GM18907 (cell line): Measurements from ENCODE around the gene HES2.
"Not testable (repeated sequence)": the region's sequence is repeated elsewhere in the genome, so short reads cannot be mapped to it uniquely, and the experiment has no call there.

Experiments used
- ATAC-seq: cut with Tn5 transposase; IDR thresholded peaks from one replicate; pipeline ENCODE4 v1.9.1; 2021; ENCODE audit warnings: mild to moderate bottlenecking, moderate library complexity; ENCODE audit not compliant: unreplicated experiment

HES2 gene

DNA sequence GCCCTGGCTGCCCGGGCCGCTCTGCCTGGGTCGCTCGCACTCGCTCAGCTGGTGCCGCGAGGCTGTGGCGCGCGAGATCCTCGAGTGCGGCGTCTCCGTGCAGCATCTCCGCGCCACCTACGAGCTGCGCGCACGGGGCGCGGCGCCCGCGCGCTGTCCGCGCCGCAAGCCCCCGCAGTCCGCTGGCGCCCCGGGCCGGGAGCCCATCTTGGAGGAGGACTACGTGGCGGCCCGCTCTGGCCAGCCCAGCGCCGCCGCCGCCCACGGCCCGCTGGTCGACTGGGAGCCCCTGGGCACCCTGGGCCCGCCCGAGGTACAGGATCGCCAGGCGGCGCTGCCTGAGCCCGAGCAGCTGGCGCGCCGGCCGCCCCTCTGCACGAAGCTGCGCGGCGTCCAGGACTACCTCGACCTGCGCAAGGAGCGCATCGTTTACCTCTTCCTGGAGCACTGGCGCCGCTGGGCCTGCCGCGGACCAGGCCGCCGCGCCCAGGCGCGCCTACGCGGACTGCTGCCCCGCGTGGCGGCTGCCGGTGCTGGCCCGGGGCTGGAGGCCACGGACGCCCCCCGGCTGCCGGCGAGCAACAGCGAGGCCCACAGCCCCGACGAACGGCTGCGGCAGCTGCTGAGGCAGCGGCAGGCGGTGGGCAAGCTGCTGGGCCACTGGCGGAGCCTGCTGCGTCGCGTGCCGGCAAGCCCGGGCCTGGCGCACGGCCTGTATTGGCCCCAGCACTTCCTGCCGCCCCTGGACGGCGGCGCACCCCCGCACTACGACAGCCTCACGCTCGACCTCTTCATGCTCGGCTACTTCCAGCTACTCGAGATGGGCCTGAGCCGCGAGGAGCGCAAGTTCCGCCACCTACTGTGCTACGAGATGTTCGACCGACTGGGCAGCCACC lies 35.4 kb upstream of the HES2 start:
- ATAC-seq: no peak

DNA sequence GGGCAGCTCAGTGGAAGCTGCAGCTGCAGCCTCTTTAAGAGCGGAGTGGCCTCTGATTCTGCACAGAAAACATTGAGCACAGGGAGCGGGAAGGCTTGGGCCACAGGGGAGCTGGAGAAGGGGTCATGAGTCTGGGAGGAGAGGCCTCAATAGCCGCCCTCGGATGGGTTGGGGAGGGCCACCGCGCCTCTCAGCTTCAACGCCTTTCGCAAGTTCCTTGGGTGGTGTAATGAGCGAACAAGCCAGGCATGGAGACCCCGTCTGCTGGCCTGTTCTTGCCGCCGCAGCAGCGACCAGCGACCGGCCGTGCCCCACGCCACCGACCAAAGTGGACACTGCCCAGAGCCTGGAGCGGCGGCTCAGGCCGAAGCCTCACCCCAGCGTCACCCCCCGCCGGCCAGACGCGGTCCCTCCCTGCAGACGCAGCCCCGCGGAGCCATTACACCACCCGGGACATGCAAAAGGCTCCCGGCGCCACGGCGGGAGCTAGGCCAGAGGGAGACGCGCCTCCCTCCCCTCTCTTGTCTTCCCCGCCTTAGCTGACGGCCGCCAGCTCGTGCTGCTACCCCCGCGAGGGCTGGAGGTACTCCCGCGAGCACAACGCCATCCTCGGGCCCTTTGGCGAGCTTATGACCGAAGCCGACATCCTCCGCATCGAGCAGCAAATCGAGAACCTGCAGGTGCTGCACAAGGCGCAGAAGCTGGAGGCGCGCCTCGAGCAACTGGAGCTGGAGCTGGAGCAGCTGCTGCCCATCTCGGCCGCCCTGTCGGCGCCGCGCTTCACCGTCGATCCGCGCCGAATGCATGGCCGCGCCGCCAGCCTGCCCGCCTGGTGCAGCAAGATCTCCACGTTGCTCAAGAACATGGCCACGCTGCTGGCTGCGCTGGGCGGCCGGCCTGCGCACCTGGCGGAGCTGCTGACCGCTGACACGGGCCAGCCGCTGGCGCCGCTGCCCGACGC lies 34.5 kb upstream of the HES2 start:
- not testable (repeated sequence) for ATAC-seq

DNA sequence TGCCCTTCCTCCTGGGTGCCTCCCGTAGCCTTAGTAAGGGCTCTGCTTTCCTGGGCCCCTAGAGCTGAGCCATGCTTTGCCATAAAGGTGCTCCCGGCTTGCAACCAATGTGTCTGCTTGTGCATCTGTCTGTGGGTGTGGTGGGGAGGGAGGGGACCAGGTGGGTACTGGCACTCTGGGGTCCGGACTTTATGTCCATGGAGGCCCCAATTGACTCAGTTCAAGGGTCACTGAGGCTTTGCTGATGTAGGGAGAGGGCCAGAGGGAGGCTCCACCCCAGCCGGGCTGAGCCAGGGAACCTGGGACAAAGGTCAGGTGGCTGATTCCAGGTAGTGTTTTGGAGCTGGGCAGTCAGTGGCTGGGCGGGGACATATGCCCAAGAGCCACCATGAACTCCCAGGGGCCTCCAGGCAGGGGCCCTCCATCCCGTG lies 31.2 kb upstream of the HES2 start:
- ATAC-seq: no peak

DNA sequence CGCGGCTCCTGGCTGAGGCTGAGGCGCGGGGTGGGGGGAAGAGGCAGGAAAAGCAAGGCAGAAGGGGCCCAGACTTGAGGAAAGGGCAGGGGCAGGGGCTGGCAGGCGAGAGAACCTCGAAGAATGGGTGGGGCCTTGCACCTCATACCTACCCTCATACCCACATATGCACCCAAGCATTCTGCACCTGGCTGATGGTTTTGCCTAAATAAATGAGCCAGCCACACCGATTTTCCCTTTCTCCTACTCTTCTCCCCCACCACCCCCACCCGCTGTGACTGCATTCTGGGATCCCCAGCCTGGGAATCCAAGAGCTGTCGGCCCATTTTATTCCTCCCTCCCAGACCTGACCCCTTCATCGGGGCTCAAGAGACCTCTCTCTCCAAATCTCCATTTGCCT lies 30.8 kb upstream of the HES2 start:
- ATAC-seq: not testable (repeated sequence)

DNA sequence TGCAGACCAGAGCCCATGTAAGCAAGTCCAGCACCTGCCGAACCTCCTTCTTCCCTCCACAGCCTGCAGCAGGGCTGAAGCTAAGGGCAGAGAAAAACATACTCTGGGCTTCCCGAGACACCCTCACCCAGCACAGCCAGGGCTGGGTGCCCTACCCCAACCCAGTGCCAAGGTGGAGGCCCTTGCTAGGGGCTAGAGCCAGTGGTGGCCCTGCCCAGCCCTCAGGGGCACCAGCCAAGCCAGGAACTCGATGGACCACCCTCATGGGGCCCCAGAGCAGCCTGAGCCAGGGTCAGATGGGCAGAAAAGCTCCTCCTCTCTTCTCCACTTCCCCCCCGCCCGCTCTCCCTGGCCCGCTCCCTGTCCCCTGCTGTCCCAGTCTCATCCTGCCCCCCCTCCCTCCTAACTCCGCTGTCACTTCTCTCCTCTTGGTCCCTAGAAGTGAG lies 30.3 kb upstream of the HES2 start:
- ATAC-seq: no peak

DNA sequence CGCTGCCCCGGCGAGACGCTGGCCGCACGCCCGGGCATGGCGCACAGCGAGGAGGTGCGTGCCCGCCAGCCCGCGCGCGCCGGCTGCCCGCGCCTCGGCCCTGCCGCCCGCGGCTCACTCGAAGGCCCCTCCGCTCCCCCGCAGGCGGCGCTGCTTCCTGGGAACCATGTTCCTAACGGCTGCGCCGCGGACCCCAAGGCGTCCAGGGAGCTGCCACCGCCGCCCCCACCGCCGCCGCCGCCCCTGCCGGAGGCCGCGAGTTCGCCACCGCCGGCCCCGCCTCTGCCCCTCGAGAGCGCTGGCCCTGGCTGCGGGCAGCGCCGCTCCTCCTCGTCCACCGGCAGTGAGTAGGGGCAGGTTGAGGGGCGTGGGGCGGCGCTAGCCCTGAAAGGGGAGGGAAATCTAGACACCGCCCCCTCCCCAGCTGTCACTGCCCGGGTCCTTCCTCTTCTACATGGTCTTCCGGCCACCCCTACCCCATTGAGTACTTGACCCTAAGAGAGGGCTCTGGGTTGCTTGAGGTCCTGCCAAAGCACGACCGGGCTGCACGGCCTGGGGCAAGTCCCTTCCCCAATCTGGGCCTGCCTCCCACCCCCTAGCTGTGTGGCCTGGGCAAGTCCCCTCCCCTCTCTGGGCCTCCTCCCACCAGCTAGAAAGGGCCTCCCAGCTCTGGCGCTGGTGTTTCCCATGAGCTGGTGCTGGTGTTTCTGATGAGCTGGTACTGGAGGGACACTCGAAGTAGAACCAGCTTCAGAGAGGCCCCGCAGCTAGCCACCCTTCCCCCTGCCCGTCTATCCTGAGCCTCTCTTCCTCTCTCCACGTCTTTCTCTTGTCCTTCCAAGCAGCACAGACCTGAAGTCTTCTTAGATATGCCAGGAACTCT lies 29.3 kb upstream of the HES2 start:
- ATAC-seq: no peak

DNA sequence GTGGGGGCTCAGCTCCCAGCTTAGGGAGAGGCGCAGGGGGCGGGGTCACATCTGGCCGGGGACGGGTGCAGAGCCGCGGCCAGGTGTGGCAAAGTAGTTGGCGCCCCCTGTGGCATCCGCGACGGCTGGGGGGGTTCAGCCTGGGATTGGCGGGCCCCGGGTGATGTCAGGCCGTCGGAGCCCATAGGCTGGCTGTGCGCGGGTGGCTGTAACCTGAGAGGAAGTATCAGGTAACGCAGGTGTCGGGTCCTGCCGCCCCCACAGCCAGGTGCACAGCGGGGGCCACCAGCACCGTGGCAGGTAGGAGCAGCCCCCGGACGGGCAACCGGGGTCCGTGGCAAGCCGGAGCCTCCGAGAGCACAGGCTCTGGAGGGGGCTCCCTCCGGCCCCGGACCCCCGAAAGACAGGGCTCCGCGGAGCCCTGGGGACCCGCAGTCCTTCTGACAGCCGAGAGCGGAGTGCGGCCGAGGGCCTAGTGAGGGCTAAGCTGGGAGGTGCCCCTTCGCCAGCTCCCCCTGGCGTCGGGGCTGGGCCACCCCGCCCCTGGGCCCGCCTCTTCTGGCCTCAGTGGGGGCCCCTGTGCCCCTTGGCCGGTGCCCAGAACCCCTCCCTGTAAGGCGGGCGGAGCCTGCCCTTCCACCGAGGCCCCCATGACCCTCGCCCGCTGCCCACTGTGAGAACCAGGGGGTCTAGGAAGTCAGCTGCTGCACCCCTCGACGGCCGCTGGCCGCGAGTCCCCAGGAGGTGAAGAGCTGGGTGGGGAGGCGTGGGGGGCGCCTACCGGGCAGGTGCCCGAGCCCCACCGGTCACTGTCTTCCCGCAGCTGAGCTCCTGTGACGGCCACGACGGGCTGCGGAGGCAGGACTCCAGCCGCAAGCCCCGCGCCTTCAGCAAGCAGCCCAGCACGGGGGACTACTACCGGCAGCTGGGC lies 28.4 kb upstream of the HES2 start:
- ATAC-seq: no peak

DNA sequence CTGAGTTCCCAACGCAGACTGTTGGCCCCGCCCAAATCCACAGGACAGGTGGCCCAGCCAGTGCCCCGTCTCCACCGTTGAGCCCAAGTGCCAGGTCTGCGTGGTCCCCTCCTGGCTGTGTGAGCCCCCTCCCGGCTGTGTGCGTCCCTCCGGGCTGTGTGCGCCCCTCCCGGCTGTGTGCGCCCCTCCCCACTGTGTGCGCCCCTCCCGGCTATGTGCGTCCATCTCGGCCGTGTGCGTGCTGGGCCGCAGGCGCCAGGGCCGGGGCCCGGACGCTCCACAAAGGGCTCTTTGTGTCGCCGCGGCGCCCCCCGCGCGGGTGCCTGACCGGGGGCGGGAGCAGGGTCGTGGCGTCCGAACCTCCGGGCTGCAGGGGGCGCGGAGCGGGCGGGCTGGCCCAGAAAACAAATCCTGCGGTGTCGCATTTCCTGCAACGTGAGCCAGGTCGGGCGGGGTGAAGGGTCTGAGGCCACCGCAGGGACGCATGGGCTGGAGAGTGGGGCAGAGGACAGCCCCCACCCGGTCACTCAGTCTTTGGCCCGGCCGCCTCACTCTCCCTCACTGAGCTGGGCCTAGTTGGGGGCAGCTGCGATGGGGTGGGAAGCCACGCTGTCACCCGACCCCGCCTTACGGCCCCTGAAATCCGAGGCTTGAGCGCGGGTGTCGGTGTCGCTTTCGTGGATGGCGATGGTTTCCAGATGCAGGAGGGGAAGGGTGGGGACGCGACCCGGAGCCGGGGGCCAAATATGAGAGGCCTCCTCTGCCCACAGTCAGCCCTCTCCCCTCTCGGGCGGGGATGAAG lies 27.5 kb upstream of the HES2 start:
- no peak for ATAC-seq

DNA sequence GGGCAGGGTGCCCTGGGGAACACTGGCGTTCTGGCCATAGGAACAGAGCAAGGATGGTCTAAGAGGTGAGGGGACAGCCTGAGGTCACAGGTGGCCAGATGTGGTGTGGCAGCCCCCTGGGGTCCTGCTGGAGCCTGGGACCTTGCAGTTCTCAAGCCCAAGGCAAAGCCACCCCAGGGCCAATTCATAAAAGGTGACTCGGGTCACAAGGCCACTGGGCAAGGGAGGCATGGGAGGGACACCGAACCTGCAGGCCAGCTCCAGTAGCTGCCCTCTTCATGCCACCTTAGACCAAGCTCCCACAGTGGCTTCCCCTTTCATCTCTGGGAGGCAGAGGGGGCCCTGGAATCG lies 26.9 kb upstream of the HES2 start:
- ATAC-seq: no peak

DNA sequence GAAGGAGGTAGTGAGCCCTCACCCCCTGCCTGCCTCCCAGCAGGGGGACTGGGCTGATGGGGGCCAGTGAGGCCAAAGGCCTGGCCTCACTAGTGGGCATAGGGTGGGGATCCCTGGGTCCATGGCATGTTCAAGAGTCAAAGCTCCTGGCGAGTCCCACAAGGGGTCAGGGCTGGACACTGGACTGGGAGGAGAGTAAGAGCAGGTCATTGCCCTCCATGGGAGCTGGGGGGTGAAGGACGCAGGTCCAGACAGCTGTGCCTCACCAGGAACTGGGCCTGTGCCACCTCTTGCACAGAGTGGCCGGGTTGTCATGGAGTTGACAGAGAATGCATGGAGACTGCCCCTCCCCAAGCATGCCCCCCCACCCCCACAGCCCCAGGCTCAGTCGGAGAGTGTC lies 26.2 kb upstream of the HES2 start:
- not testable (repeated sequence) for ATAC-seq

DNA sequence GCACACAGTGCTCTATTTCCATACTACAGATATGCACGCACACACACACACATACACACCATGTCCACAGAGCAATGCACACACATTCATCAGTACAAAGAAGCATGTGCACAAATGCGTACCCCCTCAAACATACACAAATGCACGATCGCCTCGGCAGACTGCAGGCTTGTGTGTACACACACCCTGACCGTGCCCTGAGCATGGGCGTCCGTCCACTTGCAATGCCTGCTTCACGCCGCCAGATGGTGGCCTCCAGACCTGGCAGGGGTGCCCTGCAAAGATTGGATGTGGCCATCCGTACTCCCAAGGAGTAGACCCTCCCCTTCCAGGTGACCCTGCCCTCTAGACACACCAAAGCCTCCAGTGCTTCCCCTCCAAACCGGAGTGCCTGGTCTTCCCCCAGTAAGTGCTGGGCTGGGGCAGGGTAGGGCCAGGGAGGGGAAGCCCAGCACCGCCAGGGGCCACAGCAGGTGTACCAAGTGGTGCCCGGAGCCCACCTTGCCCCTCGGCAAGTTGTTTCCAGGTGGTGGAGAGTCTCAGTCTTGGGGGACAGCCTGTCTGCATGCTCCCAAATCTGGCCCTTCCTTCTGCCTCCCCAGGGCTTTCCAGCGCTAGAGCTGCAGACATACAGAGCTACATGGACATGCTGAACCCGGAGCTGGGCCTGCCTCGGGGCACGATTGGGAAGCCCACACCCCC lies 25.5 kb upstream of the HES2 start:
- no peak for ATAC-seq

DNA sequence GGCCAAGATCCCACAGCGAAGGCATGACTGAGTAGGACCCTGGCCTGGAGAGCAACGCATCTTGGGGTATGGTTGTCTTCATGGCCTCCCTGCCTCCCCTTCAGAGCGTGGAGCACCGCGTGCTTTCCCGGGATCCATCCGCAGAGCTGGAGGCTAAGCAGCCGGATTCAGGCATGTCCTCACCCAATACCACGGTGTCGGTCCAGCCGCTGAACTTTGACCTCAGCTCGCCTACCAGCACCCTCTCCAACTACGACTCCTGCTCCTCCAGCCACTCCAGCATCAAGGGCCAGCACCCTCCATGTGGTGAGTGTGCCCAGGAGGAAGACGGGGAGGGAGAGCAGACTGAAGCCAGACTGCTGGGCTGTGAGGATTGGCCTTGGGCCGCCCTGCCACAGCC lies 24.7 kb upstream of the HES2 start:
- ATAC-seq: no peak

DNA sequence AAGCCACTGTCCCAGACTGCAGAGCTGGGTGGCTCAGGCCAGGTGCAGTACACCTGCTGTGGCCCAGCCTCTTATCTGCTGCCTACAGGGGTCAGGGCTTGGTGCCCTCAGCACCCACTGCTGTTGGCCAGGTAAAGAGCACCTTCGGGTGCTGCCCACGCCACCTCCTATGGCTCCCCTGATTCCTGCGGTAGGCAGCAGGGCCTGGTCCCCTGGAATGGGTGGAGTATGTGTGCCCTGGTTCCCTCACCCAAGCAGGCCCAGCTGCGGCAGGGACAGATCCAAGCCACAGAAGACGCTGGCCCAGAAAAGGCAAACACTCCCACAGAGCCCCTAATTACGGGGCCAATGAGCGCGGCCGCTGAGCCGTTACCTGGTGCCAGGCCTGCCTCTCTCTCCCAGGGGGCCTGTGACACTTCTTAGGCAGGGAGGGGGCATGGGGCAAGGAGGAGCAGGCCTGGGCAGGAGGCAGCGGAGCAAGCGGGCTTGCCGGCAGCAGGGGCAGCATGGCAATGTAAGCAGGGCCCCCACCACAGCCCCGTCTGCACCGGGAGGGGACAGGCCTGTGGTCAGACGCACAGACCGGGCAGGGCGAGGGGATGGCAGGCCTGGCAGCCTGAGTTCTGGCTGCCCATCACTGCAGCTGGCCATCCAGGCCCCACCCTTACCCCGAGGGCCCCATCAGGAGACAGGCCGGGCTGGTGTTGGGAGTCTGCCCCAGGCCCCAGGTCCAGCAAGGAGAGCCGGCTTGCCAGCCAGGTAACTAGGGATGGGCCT lies 23.8 kb upstream of the HES2 start:
- ATAC-seq: no peak

DNA sequence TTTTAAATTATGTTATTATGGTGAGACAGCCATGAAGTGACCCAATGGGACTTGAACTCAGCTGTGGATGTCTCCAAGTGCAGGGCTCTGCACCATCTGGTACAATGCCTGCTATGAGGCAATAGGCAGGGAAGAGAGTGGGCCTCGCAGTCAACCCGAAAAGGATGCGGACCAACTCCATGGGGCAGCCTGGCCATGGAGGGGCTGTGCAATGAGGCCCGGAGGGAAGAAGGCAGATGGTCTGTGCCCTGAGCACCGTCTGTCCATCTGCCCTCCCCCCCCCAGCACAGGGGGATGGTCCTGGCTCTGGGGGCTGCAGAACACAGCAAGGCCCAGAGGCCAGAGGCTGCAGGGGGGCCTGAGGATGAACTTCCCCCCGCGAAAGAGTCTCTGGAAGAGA lies 21.9 kb upstream of the HES2 start:
- no peak for ATAC-seq

DNA sequence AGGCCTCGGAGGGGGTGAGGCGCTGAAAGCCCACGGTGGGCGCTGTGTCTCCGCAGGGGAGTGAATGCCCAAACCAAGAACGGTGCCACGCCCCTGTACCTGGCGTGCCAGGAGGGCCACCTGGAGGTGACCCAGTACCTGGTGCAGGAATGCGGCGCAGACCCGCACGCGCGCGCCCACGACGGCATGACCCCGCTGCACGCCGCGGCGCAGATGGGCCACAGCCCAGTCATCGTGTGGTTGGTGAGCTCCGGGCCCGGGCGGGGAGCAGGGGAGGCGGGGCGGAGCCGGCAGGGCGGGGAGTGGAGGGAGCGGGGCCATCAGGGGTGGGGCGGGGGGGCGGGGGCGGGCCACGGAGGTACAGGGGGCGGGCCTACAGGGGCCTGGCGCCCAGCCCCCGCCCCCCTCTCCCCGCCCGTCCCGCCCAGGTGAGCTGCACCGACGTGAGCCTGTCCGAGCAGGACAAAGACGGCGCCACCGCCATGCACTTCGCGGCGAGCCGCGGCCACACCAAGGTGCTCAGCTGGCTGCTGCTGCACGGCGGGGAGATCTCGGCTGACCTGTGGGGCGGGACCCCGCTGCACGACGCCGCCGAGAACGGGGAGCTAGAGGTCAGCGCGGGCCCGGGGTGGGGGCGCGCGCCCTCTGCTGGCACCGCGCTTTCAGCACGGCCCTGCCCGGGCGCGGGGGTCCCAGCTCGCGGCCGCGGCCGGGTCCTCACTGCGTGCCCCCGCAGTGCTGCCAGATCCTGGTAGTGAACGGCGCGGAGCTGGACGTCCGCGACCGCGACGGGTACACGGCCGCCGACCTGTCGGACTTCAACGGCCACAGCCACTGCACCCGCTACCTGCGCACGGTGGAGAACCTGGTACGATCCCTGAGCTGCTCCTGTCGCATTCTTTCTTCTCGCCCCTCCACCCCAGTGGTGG lies 20.7 kb upstream of the HES2 start:
- no peak for ATAC-seq

DNA sequence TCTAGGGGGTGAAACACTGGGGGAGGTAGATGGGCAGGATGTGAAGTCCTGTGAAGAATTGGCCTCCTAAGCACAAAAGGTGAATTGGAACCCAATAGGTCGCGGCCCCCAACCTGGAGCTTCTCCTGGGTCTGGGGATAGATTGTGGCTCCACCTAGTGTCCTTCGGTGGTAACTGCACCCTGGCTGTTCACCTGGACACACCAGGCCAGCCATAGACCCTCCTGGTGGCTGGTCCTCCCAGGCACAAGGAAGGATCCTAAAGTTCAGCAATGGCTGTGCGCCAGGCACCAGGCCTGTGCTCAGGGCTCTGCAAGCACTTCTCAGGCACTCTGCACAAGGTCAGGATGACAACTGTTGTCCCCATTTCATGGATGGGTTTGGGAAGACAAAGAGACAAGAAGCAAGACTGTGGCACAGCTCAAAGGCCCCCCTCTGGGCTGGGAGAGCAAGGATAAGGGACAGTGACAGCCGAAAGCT lies 18.4 kb upstream of the HES2 start:
- ATAC-seq: no peak
